Measurements from ENCODE around the gene SNAI1. TPM values are rescaled to one million over a fixed set of nuclear protein-coding genes. Genes with fewer than 3 reads are reported as not detected.
"Not testable (repeated sequence)": the region's sequence is repeated elsewhere in the genome, so short reads cannot be mapped to it uniquely, and the experiment has no call there.

The SNAI1 gene
- total RNA-seq, 2 experiments from 2014 or later: 0.25 to 0.34 TPM

GRCh38 chr20:49987868-49988690 is 5.3 kb downstream of the SNAI1 start:
- Mint-ChIP-seq H3K36me3 (ENCODE audit: low read depth) (no peaks in the 10 kb centered on the region), H3K4me1 (peaks cover 4% of the 10 kb centered on the region), H3K4me3 (no peak overlapping the region), H3K9me3 (ENCODE audit: low read depth) (no peaks in the 10 kb centered on the region), H3K27ac (no peak overlapping the region), H3K27me3 (no peaks in the 10 kb centered on the region)
- POLR2A ChIA-PET: no interaction called here
- CTCF ChIA-PET: interaction anchor here (0.7 to 2.5 kb wide), 4 partner anchors 83 to 191 kb away, joined by 3 to 10 read pairs (median 6); no protein-coding TSS in a partner anchor
- no peak for ATAC-seq
- intact Hi-C loops (cut with DNase I, micrococcal nuclease): loop anchor here in 1 of 2 experiments (10.0 kb wide), 1 partner anchor 477 kb away; no protein-coding TSS in a partner anchor
- no peak for DNase-seq

GRCh38 chr20:49989234-49990065 is 6.7 kb downstream of the SNAI1 start:
- POLR2A ChIA-PET: interaction anchor here (0.6 to 0.8 kb wide), 2 partner anchors 97 to 176 kb away, joined by 3 to 4 read pairs; no protein-coding TSS in a partner anchor

GRCh38 chr20:49990271-49990720 is 7.5 kb downstream of the SNAI1 start:
- no peaks in the 10 kb centered on the region for H3K27me3 Mint-ChIP-seq

More at GRCh38 chr20:49989234-49990065, 6.7 kb downstream of the SNAI1 start:
- Mint-ChIP-seq H3K27ac (no peak overlapping the region), H3K27me3 (no peaks in the 10 kb centered on the region), H3K4me3 (no peak overlapping the region), H3K9me3 (ENCODE audit: low read depth) (no peaks in the 10 kb centered on the region), H3K4me1 (no peaks in the 10 kb centered on the region), H3K36me3 (ENCODE audit: low read depth) (no peaks in the 10 kb centered on the region)
- DNase-seq (peak; percentile 19), ATAC-seq (peak; percentile 44)
- CTCF ChIA-PET: interaction anchor here (0.6 to 2.5 kb wide), 6 partner anchors 10 to 130 kb away, joined by 3 to 10 read pairs (median 4); no protein-coding TSS in a partner anchor
- intact Hi-C loops (cut with DNase I, micrococcal nuclease): loop anchor here in 1 of 2 experiments (10.0 kb wide), 1 partner anchor 475 kb away; no protein-coding TSS in a partner anchor

GRCh38 chr20:49993301-49993751 is 10.5 kb downstream of the SNAI1 start:
- no peak overlapping the region for H3K27ac Mint-ChIP-seq
- H3K9me3 Mint-ChIP-seq (ENCODE audit: low read depth): no peaks in the 10 kb centered on the region
- CTCF ChIA-PET: no interaction called here
- no peaks in the 10 kb centered on the region for H3K4me1 Mint-ChIP-seq
- ATAC-seq (no peak), DNase-seq (no peak)
- H3K36me3 Mint-ChIP-seq (ENCODE audit: low read depth): no peaks in the 10 kb centered on the region
- intact Hi-C loops (cut with DNase I, micrococcal nuclease): no loop called here
- POLR2A ChIA-PET: no interaction called here
- H3K4me3 Mint-ChIP-seq: no peak overlapping the region
- H3K27me3 Mint-ChIP-seq: no peaks in the 10 kb centered on the region

More at GRCh38 chr20:49990271-49990720, 7.5 kb downstream of the SNAI1 start:
- Mint-ChIP-seq H3K4me1 (no peaks in the 10 kb centered on the region), H3K36me3 (ENCODE audit: low read depth) (no peaks in the 10 kb centered on the region), H3K27ac (no peak overlapping the region), H3K9me3 (ENCODE audit: low read depth) (no peaks in the 10 kb centered on the region), H3K4me3 (no peak overlapping the region)
- ChIA-PET CTCF (interaction anchor here (0.6 to 2.5 kb wide), 3 partner anchors 11 to 189 kb away, joined by 3 to 10 read pairs (median 4); no protein-coding TSS in a partner anchor), POLR2A (no interaction called here)
- ATAC-seq: no peak
- intact Hi-C loops (cut with DNase I, micrococcal nuclease): no loop called here
- DNase-seq: no peak

GRCh38 chr20:49995586-49995985 is 12.8 kb downstream of the SNAI1 start:
- intact Hi-C loops (cut with DNase I, micrococcal nuclease): no loop called here
- ATAC-seq (no peak), DNase-seq (no peak)
- no peak overlapping the region for H3K27ac Mint-ChIP-seq
- ChIA-PET CTCF (interaction anchor here (0.6 kb wide), 1 partner anchor 458 kb away, joined by 3 read pairs; no protein-coding TSS in a partner anchor), POLR2A (interaction anchor here (0.6 kb wide), 1 partner anchor 44 kb away, joined by 3 read pairs; no protein-coding TSS in a partner anchor)
- no peak overlapping the region for H3K4me3 Mint-ChIP-seq
- H3K9me3 Mint-ChIP-seq (ENCODE audit: low read depth): no peaks in the 10 kb centered on the region
- H3K36me3 Mint-ChIP-seq (ENCODE audit: low read depth): no peaks in the 10 kb centered on the region
- peaks cover under 1% of the 10 kb centered on the region for H3K27me3 Mint-ChIP-seq
- H3K4me1 Mint-ChIP-seq: peaks cover 8% of the 10 kb centered on the region

- ATAC-seq; DNase-seq; POLR2A ChIA-PET; intact Hi-C loops (cut with DNase I, micrococcal nuclease); H3K4me3 Mint-ChIP-seq; H3K9me3 Mint-ChIP-seq (ENCODE audit: low read depth); H3K27ac Mint-ChIP-seq; H3K27me3 Mint-ChIP-seq; H3K36me3 Mint-ChIP-seq (ENCODE audit: low read depth): not testable (repeated sequence)
- peaks cover 15% of the 10 kb centered on the region for H3K4me1 Mint-ChIP-seq
- CTCF ChIA-PET: interaction anchor here (0.6 to 1.6 kb wide), 3 partner anchors 9 to 178 kb away, joined by 3 to 4 read pairs (median 3); no protein-coding TSS in a partner anchor
Observed at GRCh38 chr20:49998478-49999188, 15.9 kb downstream of the SNAI1 start.

GRCh38 chr20:49999329-49999728 is 16.5 kb downstream of the SNAI1 start:
- POLR2A ChIA-PET: no interaction called here
- H3K9me3 Mint-ChIP-seq (ENCODE audit: low read depth): no peaks in the 10 kb centered on the region
- peak; percentile 87 for ATAC-seq

GRCh38 chr20:50000548-50001222 is 17.9 kb downstream of the SNAI1 start:
- H3K27ac Mint-ChIP-seq; H3K9me3 Mint-ChIP-seq (ENCODE audit: low read depth); intact Hi-C loops (cut with DNase I, micrococcal nuclease); POLR2A ChIA-PET; H3K27me3 Mint-ChIP-seq; H3K4me3 Mint-ChIP-seq; H3K36me3 Mint-ChIP-seq (ENCODE audit: low read depth); DNase-seq; ATAC-seq: not testable (repeated sequence)
- peaks cover 20% of the 10 kb centered on the region for H3K4me1 Mint-ChIP-seq
- CTCF ChIA-PET: interaction anchor here (0.7 to 1.3 kb wide), 3 partner anchors 11 to 380 kb away, joined by 3 to 4 read pairs (median 4); no protein-coding TSS in a partner anchor

More at GRCh38 chr20:49999329-49999728, 16.5 kb downstream of the SNAI1 start:
- peaks cover 3% of the 10 kb centered on the region for H3K27me3 Mint-ChIP-seq
- DNase-seq: peak; percentile 78
- CTCF ChIA-PET: interaction anchor here (0.6 to 1.6 kb wide), 3 partner anchors 10 to 177 kb away, joined by 3 to 4 read pairs (median 3); no protein-coding TSS in a partner anchor
- intact Hi-C loops (cut with DNase I, micrococcal nuclease): no loop called here
- H3K4me3 Mint-ChIP-seq: no peak overlapping the region
- H3K27ac Mint-ChIP-seq: no peak overlapping the region
- peaks cover 15% of the 10 kb centered on the region for H3K4me1 Mint-ChIP-seq
- H3K36me3 Mint-ChIP-seq (ENCODE audit: low read depth): no peaks in the 10 kb centered on the region

GRCh38 chr20:50001784-50002311 is 19.1 kb downstream of the SNAI1 start:
- DNase-seq (peak; percentile 16), ATAC-seq (no peak)
- no peaks in the 10 kb centered on the region for H3K36me3 Mint-ChIP-seq (ENCODE audit: low read depth)
- POLR2A ChIA-PET: interaction anchor here (0.6 kb wide), 1 partner anchor 280 kb away, joined by 6 read pairs; no protein-coding TSS in a partner anchor
- intact Hi-C loops (cut with DNase I, micrococcal nuclease): no loop called here
- no peaks in the 10 kb centered on the region for H3K9me3 Mint-ChIP-seq (ENCODE audit: low read depth)
- peaks cover 23% of the 10 kb centered on the region for H3K4me1 Mint-ChIP-seq
- H3K27ac Mint-ChIP-seq: no peak overlapping the region
- CTCF ChIA-PET: interaction anchor here (1.0 to 1.3 kb wide), 2 partner anchors 12 to 70 kb away, joined by 4 read pairs; no protein-coding TSS in a partner anchor
- H3K27me3 Mint-ChIP-seq: peaks cover 3% of the 10 kb centered on the region
- no peak overlapping the region for H3K4me3 Mint-ChIP-seq

- POLR2A ChIA-PET: no interaction called here
Observed at GRCh38 chr20:50003253-50003656, 20.5 kb downstream of the SNAI1 start.

More at GRCh38 chr20:50003253-50003656, 20.5 kb downstream of the SNAI1 start:
- Mint-ChIP-seq H3K27me3 (peaks cover 3% of the 10 kb centered on the region), H3K36me3 (ENCODE audit: low read depth) (no peaks in the 10 kb centered on the region), H3K27ac (peak overlapping the region; percentile 51), H3K4me1 (peaks cover 23% of the 10 kb centered on the region), H3K4me3 (no peak overlapping the region), H3K9me3 (ENCODE audit: low read depth) (no peaks in the 10 kb centered on the region)
- DNase-seq (no peak), ATAC-seq (peak; percentile 71)
- CTCF ChIA-PET: interaction anchor here (0.7 kb wide), 2 partner anchors 18 to 97 kb away, joined by 3 to 4 read pairs; no protein-coding TSS in a partner anchor
- intact Hi-C loops (cut with DNase I, micrococcal nuclease): no loop called here
